HG03103 (cell line): ENCODE results near the gene LRBA.
"Not testable (repeated sequence)": the region's sequence is repeated elsewhere in the genome, so short reads cannot be mapped to it uniquely, and the experiment has no call there.

Source experiments
- ATAC-seq: cut with Tn5 transposase; IDR thresholded peaks from one replicate; pipeline ENCODE4 v1.9.1; 2021; ENCODE audit warnings: low read depth; ENCODE audit not compliant: unreplicated experiment

Gene LRBA

DNA sequence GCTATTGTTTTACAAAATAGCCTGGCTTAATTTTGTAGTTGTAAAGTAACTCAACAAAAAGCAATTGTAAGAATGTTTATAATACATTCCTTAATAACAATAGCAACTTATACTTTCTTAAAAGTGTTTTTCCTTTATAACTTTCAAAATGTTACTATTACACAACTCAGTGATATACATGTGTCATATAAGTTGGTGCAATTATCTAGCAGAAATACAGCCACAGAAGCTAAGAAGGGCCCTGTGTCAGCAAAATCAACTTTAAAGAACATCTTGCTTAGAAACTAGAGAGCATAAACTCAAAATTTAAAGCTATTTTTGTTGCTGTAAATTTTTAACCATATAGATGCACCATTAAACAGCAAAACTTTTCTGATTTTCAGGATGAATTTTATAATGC, 474.5 kb downstream of the LRBA start:
- no peak for ATAC-seq

DNA sequence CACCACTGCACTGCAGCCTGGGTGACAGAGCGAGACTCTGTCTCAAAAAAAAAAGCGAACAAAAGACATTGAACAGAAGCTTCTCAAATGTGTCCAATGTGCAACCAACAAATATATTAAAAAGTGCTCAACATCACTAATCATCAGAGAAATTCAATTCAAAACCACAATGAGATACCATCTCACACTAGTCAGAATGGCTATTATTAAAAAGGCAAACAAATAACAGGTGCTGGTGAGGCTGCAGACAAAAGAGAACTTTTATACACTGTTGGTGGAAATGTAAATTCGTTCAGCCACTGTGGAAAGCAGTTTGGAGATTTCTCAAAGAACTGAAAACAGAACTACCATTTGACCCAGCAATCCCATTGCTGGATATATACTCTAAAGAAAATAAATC, 477.2 kb downstream of the LRBA start:
- ATAC-seq: not testable (repeated sequence)

DNA sequence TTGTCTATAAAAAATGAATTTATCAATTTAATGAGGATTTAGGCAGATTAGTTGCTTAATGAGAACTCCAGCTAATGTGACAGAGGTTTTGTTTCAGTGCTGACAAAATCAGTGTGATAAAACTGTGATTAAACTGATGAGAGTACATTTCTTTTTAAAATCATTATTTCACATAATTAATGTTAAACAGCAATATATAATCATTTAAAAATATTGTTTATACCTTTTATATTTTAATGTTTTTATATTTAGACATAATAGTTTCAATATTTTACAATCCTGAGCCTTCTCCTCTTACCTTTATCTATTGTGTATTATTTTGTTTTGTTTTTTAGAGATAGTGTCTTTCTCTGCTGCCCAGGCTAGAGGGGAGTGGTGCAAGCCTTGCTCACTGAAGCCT, 480.3 kb downstream of the LRBA start:
- no peak for ATAC-seq

DNA sequence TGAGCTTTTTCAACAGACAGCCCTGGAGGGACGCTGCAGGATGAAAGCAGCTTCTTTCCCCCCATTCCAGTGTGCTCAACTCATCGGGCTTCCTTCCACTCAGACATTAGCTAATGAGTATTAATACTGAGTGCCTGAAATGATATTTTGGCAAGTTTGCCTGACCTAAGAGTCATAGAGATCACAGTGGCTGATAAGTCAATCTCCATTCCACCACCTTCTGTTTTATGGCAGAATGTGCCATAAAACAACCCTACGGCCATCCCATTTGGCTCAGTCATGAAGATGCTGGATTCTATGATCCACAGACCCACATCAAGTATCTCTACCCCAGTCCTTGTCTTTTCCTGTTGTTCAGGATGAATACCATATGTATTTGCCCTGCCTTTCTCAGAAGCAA, 481.4 kb downstream of the LRBA start:
- ATAC-seq: no peak

DNA sequence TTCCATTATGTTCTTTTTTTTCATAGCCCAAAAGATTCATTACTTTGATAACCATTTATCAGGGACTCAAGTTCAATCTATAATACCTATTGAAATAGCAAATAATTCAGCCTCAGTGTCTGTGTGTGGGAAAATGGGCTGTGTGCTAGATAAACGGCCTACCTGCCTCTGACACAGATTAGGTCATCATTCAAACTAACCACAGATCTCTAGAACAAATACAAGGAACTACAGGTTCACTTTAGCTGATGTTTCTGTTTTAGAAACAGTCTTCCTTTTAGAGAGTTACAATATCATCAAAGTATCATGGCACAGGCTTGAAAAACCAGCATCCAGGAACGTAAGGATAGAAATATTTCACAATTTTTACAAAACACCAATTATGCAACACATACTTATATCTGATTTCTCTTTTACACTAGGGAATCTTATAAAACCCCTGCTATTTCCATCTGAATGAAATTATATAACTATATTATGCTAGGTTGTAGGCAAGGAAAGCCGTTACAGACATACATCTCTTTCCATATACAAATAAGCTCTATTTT, 489.7 kb downstream of the LRBA start:
- ATAC-seq: no peak

DNA sequence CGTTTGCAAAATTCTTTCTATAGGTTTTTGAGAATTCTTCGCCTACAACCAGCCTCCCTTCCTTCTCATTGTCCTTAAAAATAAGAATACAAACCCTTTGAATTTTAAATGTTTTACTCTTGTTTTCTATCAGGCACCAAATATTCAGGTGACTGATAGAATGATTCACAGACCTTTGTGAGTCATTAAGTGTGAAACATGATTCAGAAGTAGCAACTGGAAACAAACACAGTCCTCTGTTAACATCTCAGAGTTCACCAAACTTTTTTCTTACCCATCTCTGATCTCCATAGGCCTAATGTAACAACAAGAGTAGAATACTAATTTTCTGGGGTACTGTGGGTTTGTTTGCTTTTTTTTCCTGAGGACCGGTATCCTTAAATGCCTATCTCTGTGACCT, 496.5 kb downstream of the LRBA start:
- no peak for ATAC-seq

DNA sequence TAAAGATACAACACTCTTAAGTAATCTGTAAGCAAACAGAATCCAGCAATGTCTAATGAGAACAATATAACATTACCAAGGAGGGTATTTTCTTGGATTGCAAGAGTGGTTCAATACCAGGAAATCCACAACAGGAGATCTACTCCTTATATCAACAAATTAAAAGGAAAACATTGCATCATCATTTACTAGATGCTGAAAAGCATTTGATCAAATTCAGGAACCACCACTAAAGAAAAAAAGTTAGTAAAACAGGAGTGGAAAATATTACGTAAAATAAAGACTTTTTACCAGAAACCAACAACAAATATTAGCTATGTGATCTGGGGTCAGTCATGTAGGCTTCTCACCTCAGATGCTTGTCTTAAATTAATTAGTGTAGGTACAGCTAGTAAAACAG, 499.9 kb downstream of the LRBA start:
- no peak for ATAC-seq

DNA sequence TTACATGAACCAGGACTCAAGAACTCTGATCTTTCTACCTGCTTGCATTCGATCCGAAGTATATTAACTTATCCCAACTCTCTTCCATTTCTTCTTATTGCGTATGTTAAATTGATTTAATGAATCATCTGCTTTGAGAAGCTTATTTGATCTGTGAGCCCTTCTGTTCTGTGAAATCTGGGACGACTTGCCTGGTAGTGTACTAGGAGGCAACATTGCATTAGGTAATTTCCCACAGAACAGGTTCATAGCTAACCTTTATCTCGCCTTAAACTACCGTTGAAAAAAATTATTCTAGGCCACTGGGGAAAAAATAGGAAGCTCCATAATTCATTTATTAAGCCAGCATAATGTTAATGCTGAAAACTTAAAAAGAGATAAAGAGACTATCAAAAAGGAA, 500.4 kb downstream of the LRBA start:
- no peak for ATAC-seq

DNA sequence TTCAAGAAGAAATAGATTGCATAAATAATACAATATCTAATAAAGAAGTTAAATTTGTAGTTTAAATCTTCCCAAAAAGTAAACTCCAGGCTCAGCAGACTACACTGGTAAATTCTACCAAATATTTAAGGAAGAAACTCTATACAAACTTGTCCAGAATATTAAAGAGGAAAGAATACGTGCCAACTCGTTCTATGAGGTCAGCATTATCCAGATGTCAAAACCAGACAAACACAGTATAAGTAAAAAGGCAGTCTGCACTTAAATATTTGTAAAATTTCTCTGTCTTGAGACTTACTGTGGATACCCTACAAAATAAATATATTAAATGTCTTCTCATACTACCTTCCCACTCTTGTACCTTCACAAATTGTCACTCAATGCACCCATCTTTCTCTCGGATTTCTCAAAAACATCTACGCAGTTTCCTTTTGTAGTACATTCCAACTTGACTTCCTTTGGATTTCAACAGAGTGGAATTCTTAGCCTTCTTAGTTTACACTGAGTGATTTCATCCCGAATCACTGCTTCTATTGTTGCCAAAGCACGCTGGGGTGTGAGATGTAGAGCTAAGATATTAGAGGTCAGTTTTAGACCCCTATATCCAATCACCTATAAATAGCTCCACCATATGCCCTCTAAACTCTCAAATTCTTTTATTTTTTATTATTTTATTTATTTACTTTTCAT, 504.8 kb downstream of the LRBA start:
- no peak for ATAC-seq

DNA sequence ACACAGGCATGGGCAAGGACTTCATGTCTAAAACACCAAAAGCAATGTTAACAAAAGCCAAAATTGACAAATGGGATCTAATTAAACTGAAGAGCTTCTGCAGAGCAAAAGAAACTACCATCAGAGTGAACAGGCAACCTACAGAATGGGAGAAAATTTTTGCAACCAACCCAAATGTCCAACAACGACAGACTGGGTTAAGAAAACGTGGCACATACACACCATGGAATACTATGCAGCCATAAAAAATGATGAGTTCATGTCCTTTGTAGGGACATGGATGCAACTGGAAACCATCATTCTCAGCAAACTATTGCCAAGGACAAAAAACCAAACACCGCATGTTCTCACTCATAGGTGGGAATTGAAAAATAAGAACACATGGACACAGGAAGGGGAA, 507.4 kb downstream of the LRBA start:
- not testable (repeated sequence) for ATAC-seq

DNA sequence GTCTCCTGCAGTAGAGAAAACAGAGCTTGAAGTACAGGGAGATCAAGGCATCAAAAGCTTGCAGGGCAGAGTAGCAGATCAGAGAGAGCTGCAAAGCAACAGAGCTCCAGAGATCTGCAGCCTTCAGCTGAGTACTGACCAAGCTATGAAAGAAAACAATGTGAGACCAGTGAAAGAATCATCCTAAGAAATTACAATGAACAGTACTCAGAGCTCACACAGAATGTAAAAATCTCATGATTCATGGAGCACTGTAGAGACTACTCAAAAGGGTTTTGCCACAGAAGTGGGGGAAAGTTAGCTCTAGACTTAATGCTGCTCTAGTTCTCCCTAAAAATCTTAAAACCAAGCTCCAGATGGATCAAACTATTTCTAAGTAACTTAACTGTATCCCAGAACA, 513.1 kb downstream of the LRBA start:
- no peak for ATAC-seq

DNA sequence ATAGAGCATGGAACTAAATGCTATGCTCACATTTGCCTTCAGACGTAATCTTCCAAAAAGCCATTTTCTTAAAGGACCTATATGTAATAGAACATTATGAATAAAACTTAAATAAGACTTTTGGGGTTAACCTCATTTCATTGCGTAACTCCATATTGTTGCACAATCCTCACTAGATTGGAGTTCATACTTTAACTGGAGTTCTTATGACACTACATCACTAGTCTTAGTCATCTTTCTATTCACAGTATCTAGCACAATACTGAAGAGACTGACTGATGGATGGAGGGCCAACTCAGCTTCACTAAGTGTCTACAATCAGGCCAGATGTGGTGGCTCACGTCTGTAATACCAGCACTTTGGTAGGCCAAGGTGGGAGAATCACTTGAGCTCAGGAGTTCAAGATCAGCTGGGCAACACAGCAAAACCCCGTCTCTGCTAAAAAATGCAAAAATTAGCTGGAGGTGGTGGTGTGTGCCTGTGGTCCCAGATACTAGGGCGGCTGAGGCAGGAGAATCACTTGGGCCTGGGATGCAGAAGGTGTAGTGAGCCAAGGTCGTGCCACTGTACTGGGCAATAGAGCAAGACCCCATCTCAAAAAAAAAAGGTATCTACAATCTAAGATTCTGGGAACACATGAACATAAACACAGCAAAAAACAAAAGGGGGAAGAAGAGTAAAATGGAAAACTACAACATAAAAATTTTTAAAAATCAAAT, 513.9 kb downstream of the LRBA start:
- no peak for ATAC-seq

DNA sequence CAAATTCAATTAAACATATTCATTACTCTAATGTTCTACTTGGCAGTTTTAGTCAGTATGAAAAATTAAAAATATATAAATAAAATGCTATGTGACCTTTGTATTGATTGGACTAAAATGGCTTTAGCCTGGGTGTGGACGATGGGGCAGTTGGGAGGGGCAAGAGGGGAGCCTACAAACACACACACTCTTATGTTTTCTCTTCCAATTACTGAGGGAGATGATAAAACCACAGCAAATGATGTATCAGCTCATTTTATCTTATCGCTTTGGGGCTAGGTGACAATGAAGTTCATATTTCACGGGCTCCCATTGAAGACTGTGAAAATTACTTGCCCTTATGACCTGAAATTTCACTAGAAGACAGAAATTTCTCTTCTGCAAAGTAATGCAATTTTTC, 517.5 kb downstream of the LRBA start:
- ATAC-seq: no peak

DNA sequence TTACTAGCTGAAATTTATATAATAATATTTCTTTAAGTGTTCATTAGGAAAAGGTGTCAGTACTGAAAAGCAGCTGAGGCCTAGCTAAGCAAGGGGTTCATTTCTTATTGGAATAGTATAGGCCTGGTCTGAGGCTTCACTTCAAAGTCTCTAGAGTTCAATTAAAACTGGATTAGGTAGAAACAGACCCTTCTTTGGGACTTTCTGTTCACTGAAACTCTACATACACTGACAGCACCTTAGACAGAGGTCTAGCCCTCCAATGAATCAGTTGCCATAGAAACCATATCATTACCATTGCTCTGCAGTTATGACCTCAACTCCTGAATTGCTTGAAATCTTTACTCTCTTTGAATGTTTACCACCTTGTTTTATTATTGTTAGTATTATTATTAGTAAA, 519.5 kb downstream of the LRBA start:
- no peak for ATAC-seq

DNA sequence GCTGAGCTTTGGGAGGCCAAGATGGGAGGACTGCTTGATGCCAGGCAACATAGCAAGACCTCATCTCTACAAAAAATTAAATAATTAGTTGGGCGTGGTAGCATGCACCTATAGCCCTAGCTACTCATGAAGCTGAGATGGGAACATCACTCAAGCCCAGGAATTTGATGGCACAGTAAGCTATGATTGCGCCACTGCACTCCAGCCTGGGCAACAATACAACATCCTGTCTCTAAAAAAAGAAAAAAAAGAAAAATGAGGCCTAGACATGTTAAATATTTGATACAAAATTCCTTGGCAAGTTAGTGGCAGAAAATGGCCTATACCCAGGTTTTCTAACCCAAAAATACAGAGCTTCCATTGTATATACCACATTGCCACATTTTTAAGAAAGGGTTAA, 521.2 kb downstream of the LRBA start:
- ATAC-seq: no peak

DNA sequence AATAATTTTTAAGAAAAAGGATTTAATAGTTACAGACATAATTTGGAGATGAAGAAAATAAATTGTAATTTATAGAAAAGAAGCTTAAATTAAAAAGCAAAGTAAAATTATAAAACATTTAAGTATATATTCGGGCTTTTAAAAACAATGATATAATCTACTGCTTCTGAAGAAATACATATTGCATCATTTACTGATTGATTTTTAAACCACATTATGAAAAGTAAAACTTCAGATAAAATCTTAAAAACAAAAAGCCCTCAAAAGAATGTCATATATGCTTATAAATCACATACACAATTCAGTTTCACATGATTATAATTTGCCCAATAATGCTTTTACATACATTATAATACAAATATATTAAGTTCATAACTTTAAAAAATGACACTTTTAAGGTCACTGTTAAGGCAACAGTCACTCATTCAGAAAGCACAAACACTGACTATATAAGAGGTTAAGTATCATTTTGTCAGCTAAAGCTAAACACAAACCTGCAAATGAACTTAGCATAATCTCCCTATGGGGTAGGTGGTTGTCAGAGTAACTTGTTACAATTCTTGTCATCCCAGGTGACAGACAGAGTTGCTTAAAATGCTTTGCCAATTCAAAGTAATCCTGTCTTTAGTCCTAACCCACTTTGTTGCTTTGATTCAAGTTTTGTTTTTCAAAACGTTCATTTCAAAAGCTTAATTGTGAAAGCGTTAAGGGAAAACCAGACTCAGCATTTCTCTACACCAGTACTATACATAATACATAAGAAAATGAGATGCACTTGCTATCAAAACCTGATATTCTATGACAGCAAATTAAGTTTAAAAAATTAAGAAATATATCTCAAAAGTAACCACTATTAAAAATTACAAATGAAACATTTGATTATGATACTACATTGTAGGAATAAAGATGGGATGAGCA, 523.7 kb downstream of the LRBA start:
- no peak for ATAC-seq

DNA sequence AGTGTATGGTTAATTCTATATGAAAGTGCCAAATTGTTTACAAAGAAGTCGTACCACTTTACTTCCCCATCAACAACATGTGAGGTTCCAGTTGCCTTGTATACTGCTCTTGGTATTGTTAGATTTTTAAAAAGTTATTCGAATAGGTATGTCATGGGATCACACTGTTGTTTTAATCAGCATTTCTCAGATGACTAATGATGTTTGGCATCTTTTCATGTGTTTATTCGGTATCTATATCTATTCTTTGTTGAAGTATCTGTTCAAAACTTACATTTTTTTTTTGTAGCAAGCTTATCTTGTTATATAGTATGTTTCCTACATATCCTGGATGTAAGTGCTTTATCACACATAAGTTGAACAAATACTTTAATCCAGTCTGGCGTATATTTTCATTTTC, 532.5 kb downstream of the LRBA start:
- ATAC-seq: no peak

DNA sequence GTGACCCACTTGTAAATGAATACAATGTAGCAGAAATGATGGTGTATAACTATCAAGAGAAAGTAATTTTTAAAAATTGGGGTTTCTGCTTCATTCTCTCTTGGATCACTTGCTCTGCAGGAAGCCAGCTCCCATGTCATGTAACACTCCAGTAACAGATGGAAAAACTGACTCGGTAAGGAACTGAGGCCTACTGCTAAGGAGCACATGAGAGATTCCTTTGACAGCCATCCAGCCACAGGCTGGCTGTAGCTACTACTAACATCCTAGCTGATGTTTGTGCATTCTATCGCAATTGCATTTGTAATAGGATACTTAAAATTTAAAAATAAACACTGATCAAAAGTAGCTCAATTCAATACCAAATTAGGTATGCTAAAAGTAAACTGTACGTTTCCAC, 535.4 kb downstream of the LRBA start:
- ATAC-seq: no peak

DNA sequence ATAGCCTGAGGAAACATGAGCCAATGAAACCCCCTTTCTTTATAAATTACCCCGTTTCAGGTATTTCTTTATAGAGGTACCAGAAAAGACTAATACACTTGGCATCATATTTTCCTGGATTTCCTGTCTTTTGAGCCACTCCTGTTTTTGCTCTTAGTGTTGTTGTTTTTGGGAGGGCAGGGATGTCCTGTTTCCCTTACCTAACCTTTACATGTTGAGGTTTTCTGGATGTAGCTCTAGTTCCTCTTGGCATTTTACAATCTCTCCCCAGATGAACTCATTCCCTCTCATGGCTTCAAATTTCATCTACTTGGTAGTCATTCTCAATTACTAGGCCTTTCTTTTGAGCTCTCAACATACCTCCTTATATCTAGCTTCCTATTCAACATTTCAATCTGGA, 537.2 kb downstream of the LRBA start:
- no peak for ATAC-seq

DNA sequence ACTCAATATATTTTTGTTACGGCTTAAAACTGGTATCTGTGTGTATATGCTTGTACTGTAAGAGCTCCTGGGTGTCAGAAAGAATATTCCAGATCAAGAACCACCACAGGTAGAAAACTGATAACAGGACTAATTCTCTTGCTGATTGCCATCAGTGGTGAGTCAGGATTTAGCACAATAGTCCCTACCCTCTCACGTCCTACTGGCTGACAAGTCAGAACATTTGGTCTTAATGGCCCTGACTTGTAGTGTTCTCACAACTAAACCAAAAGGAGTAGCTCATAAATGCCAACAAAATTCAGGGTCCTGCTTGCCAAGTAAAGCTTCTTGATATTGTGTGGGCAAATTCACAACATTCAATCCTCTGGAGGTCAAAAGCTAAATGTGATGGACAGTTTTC, 538.3 kb downstream of the LRBA start:
- no peak for ATAC-seq

DNA sequence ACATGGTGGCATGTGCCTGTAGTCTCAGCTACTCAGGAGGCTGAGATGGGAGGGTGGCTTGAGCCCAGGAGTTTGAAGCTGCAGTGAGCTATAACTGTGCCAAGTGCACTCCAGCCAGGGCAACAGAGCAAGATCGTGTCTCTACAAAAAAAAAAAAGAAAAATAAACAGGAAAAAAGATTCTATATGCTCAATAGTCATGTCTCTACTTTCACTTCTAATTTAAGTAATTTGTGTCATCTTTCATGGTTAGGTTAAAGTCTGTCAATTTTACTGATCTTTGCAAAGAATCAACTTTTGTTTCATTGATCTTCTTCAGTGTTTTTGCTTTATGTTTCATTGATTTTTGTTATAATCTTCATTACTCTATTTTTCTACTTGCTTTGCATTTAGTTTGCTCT, 539.3 kb downstream of the LRBA start:
- no peak for ATAC-seq
